ENCODE data around the gene RGS9.
"Not testable (repeated sequence)": the region's sequence is repeated elsewhere in the genome, so short reads cannot be mapped to it uniquely, and the experiment has no call there.

The RGS9 gene

DNA sequence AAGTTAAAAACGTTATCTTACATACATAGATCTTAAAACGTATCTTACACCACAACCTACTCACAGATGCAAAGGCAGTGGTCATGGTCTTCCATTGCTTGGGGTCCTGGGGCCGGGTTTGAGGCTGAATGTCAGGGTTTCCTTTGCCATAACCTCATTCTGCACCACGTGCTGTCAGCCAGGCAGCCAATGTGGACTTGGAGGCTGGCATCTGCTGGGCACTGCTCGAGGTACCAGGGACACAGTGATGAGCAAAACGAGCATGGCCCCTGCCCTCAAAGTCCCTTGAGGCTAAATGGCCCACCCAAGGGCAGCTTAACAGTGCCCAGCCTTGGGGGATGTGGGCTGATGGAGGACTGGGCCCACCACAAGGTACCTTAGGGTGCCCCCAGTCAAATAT is 35.8 kb upstream of the RGS9 start:
- Histone ChIP-seq H3K4me1 (ENCODE audit: control insufficient read depth, low read depth, low read length) (no peaks in the 10 kb centered on the region), H3K9me3 (ENCODE audit: control insufficient read depth, low read depth, low read length) (no peaks in the 10 kb centered on the region), H3K36me3 (ENCODE audit: control insufficient read depth, low read depth, low read length) (no peaks in the 10 kb centered on the region), H3K4me3 (ENCODE audit: low read length) (peak overlapping the region; percentile 50), H3K27me3 (ENCODE audit: control insufficient read depth, insufficient read depth, low read length) (no peaks in the 10 kb centered on the region), H3K9ac (ENCODE audit: low read length) (no peak overlapping the region), H3K27ac (ENCODE audit: low read length) (no peak overlapping the region)

DNA sequence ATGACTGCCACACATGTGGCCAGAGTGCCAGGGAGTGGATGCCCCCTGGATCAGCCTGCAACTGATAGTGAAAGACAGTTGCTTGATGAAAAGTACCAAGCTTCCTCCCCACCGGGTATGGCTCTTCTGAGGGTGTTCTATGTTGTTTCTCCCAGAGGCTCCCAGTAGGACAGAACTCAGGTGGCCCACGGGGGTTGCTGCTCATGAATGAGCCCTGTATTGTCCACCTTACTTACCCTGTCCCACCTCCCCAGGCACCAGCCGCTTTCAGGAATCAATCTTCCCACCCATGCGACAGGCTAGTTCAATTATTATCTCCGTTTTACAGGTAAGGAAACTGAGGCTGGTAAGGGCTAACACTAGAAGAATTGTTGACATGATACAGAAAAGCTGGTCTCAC is 34.9 kb upstream of the RGS9 start:
- Histone ChIP-seq H3K9me3 (ENCODE audit: control insufficient read depth, low read depth, low read length) (no peaks in the 10 kb centered on the region), H3K4me3 (ENCODE audit: low read length) (no peak overlapping the region), H3K9ac (ENCODE audit: low read length) (no peak overlapping the region), H3K4me1 (ENCODE audit: control insufficient read depth, low read depth, low read length) (no peaks in the 10 kb centered on the region), H3K27me3 (ENCODE audit: control insufficient read depth, insufficient read depth, low read length) (no peaks in the 10 kb centered on the region), H3K36me3 (ENCODE audit: control insufficient read depth, low read depth, low read length) (no peaks in the 10 kb centered on the region), H3K27ac (ENCODE audit: low read length) (no peak overlapping the region)

DNA sequence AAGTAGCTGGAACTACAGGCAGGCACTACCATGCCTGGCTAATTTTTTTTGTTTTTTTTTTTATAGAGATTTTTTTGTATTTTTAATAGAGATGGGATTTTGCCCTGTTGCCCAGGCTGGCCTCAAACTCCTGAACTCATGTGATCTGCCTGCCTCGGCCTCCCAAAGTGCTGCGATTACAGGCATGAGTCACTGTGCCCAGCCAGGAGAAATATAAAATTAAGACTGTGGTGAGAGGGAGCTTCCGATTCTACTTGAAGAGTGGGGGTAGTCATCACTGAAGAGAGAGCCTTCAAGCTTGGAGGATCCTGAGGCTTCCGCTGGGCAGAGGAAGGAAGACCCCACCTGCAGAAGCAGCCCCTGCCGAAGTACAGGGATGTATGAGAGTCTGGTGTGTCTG is 34.4 kb upstream of the RGS9 start:
- Histone ChIP-seq H3K27me3 (ENCODE audit: control insufficient read depth, insufficient read depth, low read length) (no peaks in the 10 kb centered on the region), H3K4me1 (ENCODE audit: control insufficient read depth, low read depth, low read length) (no peaks in the 10 kb centered on the region), H3K4me3 (ENCODE audit: low read length) (no peak overlapping the region), H3K27ac (ENCODE audit: low read length) (no peak overlapping the region), H3K9ac (ENCODE audit: low read length) (no peak overlapping the region), H3K36me3 (ENCODE audit: control insufficient read depth, low read depth, low read length) (no peaks in the 10 kb centered on the region), H3K9me3 (ENCODE audit: control insufficient read depth, low read depth, low read length) (no peaks in the 10 kb centered on the region)

DNA sequence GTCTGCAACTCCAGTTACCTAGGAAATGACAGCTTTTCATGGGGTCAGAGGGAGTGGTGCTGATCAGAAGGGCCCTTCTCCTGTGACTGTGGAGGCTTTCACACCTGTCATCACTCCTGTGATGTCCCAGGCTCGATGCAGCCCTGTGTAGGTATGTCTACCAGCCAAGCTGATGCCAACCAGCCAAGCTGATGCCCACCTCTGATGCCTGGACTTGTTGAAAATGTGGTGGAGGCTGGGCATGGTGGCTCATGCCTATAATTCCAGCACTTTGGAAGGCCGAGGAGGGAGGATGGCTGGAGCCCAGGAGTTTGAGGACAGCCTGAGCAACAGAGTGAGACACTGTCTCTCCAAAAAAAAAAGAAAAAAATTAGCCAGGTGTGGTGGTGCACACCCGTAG is 33.7 kb upstream of the RGS9 start:
- H3K36me3 ChIP-seq (ENCODE audit: control insufficient read depth, low read depth, low read length): no peaks in the 10 kb centered on the region
- no peaks in the 10 kb centered on the region for H3K9me3 ChIP-seq (ENCODE audit: control insufficient read depth, low read depth, low read length)
- no peaks in the 10 kb centered on the region for H3K4me1 ChIP-seq (ENCODE audit: control insufficient read depth, low read depth, low read length)
- no peak overlapping the region for H3K27ac ChIP-seq (ENCODE audit: low read length)
- no peak overlapping the region for H3K9ac ChIP-seq (ENCODE audit: low read length)
- no peaks in the 10 kb centered on the region for H3K27me3 ChIP-seq (ENCODE audit: control insufficient read depth, insufficient read depth, low read length)
- H3K4me3 ChIP-seq (ENCODE audit: low read length): no peak overlapping the region

DNA sequence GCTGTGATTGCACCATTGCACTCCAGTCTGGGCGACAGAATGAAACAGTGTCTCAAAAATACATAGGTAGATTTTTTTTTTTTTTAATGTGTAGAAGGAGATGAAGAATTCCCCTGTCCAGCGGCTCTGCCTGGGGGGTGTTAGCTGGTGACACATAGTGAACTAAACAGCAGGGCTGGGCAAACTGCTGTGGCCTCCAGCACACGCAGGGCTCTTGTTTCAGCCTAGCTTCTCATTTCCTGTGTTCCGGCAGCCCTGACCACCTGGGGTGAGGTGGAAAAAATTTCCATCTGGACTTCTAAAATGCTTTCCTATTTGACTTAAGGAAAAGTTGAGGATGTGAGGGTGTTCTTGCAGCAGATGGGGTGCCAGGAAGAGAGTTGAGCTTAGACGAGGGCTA is 33.3 kb upstream of the RGS9 start:
- Histone ChIP-seq H3K27me3 (ENCODE audit: control insufficient read depth, insufficient read depth, low read length) (no peaks in the 10 kb centered on the region), H3K9me3 (ENCODE audit: control insufficient read depth, low read depth, low read length) (no peaks in the 10 kb centered on the region), H3K27ac (ENCODE audit: low read length) (no peak overlapping the region), H3K4me3 (ENCODE audit: low read length) (no peak overlapping the region), H3K9ac (ENCODE audit: low read length) (no peak overlapping the region), H3K4me1 (ENCODE audit: control insufficient read depth, low read depth, low read length) (no peaks in the 10 kb centered on the region), H3K36me3 (ENCODE audit: control insufficient read depth, low read depth, low read length) (no peaks in the 10 kb centered on the region)

DNA sequence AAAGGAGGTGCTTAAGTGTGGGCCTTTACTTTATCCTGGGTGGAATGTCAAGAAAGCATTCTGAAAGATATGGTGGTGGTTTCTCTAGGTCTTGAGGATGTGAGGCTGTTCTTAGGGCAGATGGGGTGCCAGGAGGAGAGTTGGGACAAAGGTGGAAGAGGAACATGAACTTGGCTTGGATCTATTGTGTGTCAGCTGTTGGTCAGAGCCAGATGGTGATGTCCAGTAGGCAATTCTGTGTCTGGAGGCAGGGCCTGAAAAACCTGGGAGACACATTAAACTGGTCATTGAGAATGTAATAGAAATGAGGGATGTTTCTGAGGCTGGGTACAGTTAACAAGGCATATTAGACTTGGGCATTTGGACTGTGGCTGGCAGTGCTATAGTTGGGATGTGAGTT is 32.6 kb upstream of the RGS9 start:
- Histone ChIP-seq H3K9me3 (ENCODE audit: control insufficient read depth, low read depth, low read length) (no peaks in the 10 kb centered on the region), H3K9ac (ENCODE audit: low read length) (no peak overlapping the region), H3K36me3 (ENCODE audit: control insufficient read depth, low read depth, low read length) (no peaks in the 10 kb centered on the region), H3K27ac (ENCODE audit: low read length) (no peak overlapping the region), H3K4me3 (ENCODE audit: low read length) (no peak overlapping the region), H3K27me3 (ENCODE audit: control insufficient read depth, insufficient read depth, low read length) (no peaks in the 10 kb centered on the region), H3K4me1 (ENCODE audit: control insufficient read depth, low read depth, low read length) (no peaks in the 10 kb centered on the region)

DNA sequence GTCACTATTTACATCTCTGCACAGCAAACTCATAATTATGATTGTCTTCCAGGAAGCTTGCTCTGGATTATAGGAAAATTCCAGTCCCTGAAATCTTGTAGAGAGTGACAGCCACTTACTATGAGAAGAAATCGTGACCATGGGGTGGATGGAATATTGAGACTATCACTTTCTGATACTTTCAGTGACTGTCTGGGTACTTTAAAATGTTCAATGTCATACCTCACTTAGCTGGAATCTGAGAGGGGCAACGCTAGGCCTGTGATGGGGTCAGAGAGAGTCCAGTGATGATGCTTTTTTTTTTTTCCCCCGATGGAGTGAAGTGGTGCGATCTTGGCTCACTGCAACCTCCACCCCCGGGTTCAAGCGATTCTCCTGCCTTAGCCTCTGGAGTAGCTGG is 32.2 kb upstream of the RGS9 start:
- no peak overlapping the region for H3K4me3 ChIP-seq (ENCODE audit: low read length)
- H3K9ac ChIP-seq (ENCODE audit: low read length): no peak overlapping the region
- no peaks in the 10 kb centered on the region for H3K27me3 ChIP-seq (ENCODE audit: control insufficient read depth, insufficient read depth, low read length)
- no peaks in the 10 kb centered on the region for H3K36me3 ChIP-seq (ENCODE audit: control insufficient read depth, low read depth, low read length)
- no peak overlapping the region for H3K27ac ChIP-seq (ENCODE audit: low read length)
- H3K4me1 ChIP-seq (ENCODE audit: control insufficient read depth, low read depth, low read length): no peaks in the 10 kb centered on the region
- no peaks in the 10 kb centered on the region for H3K9me3 ChIP-seq (ENCODE audit: control insufficient read depth, low read depth, low read length)

DNA sequence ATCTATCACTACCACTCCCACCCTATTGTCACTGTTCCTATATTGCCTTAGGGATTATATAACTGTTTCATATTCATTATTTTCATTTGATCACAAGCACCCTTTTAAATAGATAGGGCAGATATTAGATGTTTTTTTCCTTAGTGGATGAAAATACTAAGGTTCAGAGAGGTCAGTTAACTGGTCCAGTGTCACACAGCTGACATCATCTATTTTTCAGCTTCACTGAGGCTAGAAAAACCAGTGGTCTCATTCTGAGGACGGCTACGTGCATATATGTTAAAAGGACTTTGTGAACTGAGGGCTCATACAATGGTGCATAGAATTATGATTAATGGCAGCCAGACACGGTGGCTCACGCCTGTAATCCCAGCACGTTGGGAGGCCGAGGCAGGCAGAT is 29.0 kb upstream of the RGS9 start:
- Histone ChIP-seq H3K27ac (ENCODE audit: low read length) (no peak overlapping the region), H3K4me1 (ENCODE audit: control insufficient read depth, low read depth, low read length) (no peaks in the 10 kb centered on the region)

DNA sequence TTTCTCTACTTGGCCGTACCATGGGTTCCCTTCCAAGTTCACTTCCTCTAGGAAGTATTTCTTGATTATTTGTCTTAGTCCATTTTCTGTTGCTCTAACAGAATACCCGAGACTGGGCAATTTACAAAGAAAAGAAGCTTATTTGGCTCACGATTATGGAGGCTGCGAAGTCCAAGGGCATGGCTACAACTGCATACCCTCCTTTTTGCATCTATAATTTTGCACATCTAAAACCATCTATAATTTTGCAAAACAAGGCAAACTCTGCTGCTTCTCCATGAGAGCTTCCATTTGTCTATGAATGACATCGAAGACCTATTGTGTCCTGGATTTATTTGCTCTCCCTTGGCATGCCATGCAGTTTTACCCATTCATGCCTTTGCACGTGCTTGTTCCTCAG is 27.6 kb upstream of the RGS9 start:
- Histone ChIP-seq H3K27me3 (ENCODE audit: control insufficient read depth, insufficient read depth, low read length) (no peaks in the 10 kb centered on the region), H3K36me3 (ENCODE audit: control insufficient read depth, low read depth, low read length) (no peaks in the 10 kb centered on the region), H3K27ac (ENCODE audit: low read length) (no peak overlapping the region), H3K9me3 (ENCODE audit: control insufficient read depth, low read depth, low read length) (no peaks in the 10 kb centered on the region), H3K4me1 (ENCODE audit: control insufficient read depth, low read depth, low read length) (no peaks in the 10 kb centered on the region), H3K4me3 (ENCODE audit: low read length) (no peak overlapping the region), H3K9ac (ENCODE audit: low read length) (no peak overlapping the region)

More for the DNA sequence above, 29.0 kb upstream of the RGS9 start:
- Histone ChIP-seq H3K9ac (ENCODE audit: low read length) (no peak overlapping the region), H3K36me3 (ENCODE audit: control insufficient read depth, low read depth, low read length) (no peaks in the 10 kb centered on the region), H3K27me3 (ENCODE audit: control insufficient read depth, insufficient read depth, low read length) (no peaks in the 10 kb centered on the region), H3K4me3 (ENCODE audit: low read length) (no peak overlapping the region), H3K9me3 (ENCODE audit: control insufficient read depth, low read depth, low read length) (no peaks in the 10 kb centered on the region)

DNA sequence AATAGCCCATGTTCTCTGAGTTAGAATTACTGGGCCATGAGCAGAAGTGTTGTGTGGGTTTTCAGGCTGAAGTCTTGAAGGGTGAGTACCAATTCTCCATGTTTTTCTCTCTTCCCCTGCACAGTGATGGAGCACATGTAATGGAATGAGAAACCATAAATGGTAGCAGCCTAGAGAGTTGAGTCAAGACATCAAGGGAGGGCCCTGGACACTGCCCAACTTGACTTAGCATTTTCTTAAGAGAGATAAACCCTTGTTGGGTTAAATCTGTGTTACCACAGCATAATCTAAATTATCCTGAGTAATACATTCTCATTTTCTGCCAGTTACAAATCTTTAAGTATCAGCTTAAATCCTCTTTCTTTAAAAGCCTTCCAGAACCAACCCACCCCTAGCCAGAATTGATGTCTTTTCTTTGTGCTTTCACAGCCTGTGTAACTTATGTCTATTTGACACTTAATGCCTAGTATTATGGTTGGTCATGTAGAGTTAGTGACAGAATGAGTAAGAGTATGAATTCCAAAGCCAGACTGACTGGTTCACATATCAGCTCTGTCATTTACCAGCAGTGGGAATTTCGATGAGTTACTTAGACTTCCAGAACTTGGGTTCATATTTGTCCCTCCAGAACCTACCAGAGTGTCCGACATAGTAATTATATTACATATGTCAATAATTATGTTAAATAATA is 27.0 kb upstream of the RGS9 start:
- Histone ChIP-seq H3K36me3 (ENCODE audit: control insufficient read depth, low read depth, low read length) (no peaks in the 10 kb centered on the region), H3K27me3 (ENCODE audit: control insufficient read depth, insufficient read depth, low read length) (no peaks in the 10 kb centered on the region), H3K9me3 (ENCODE audit: control insufficient read depth, low read depth, low read length) (no peaks in the 10 kb centered on the region), H3K4me1 (ENCODE audit: control insufficient read depth, low read depth, low read length) (no peaks in the 10 kb centered on the region), H3K27ac (ENCODE audit: low read length) (no peak overlapping the region), H3K9ac (ENCODE audit: low read length) (no peak overlapping the region), H3K4me3 (ENCODE audit: low read length) (no peak overlapping the region)

DNA sequence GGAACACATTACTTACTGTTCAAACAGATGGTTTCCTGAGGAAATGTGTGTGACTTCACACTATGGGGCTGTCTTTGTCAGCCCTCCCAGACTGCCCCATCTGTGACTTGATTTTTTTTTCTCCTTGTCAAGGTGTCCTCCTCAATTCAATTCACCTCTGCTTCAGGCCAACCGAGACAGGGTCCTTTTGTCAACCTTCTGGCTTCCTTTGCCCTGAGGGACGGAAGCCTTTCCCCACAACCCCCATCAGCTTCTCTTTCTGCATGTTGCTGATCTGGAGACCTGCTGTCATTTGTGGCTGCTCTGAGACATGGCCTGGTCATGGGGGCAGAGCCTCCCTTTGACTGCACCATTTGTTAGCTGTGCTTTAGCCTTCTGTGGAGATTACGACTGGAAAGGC is 21.3 kb upstream of the RGS9 start:
- H3K9ac ChIP-seq (ENCODE audit: low read length): no peak overlapping the region
- no peaks in the 10 kb centered on the region for H3K27me3 ChIP-seq (ENCODE audit: control insufficient read depth, insufficient read depth, low read length)
- H3K9me3 ChIP-seq (ENCODE audit: control insufficient read depth, low read depth, low read length): no peaks in the 10 kb centered on the region
- no peaks in the 10 kb centered on the region for H3K4me1 ChIP-seq (ENCODE audit: control insufficient read depth, low read depth, low read length)
- no peak overlapping the region for H3K27ac ChIP-seq (ENCODE audit: low read length)
- no peaks in the 10 kb centered on the region for H3K36me3 ChIP-seq (ENCODE audit: control insufficient read depth, low read depth, low read length)
- H3K4me3 ChIP-seq (ENCODE audit: low read length): no peak overlapping the region

DNA sequence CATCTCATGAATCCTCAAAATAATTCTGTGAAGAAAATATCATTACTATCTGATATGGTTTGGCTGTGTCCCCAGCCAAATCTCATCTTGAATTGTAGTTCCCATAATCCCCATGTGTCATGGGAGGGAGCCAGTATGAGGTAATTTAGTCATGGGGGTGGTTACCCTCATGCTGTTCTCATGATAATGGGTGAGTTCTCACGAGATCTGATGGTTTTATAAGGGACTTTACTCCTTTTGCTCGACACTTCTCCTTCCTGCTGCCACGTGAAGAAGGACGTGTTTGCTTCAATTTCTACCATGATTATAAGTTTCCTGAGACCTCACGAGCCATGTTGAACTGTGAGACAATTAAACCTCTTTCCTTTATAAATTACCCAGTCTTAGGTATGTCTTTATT is 20.7 kb upstream of the RGS9 start:
- not testable (repeated sequence) for H3K9me3 ChIP-seq (ENCODE audit: control insufficient read depth, low read depth, low read length); H3K4me3 ChIP-seq (ENCODE audit: low read length); H3K27me3 ChIP-seq (ENCODE audit: control insufficient read depth, insufficient read depth, low read length); H3K9ac ChIP-seq (ENCODE audit: low read length); H3K4me1 ChIP-seq (ENCODE audit: control insufficient read depth, low read depth, low read length); H3K36me3 ChIP-seq (ENCODE audit: control insufficient read depth, low read depth, low read length); H3K27ac ChIP-seq (ENCODE audit: low read length)

Measured in iPS-18a (cell line).